DOHH2 (cell line): ENCODE data around the gene CARM1.

Source experiments
- H3F3A ChIP-seq: fragments of 200-600 bp; sonication (generic), shearing (Covaris generic); 2 replicates; pipeline ENCODE4 v1.6.0; 2016; ENCODE audit warnings: antibody characterized with exemption, mild to moderate bottlenecking; ENCODE audit not compliant: control insufficient read depth, insufficient read depth
- H3K27ac ChIP-seq: fragments of 200-600 bp; sonication (generic); 2 replicates; pipeline ENCODE4 v1.5.1; 2014; ENCODE audit warnings: low read depth, mild to moderate bottlenecking, low read length, moderate library complexity
- H3K27me3 ChIP-seq: fragments of 200-600 bp; sonication (generic); 2 replicates; pipeline ENCODE4 v1.6.1; 2014; ENCODE audit warnings: mild to moderate bottlenecking, low read length, mixed read lengths; ENCODE audit not compliant: control insufficient read depth
- H3K36me3 ChIP-seq: fragments of 200-600 bp; sonication (generic); 2 replicates; pipeline ENCODE4 v1.6.1; 2014; ENCODE audit warnings: mild to moderate bottlenecking, low read length, moderate library complexity, mixed read lengths; ENCODE audit not compliant: control insufficient read depth
- H3K4me1 ChIP-seq: fragments of 200-600 bp; sonication (generic); 2 replicates; pipeline ENCODE4 v1.6.1; 2014; ENCODE audit warnings: mild to moderate bottlenecking, low read length, mixed read lengths; ENCODE audit not compliant: control insufficient read depth
- H3K4me2 ChIP-seq: fragments of 200-600 bp; sonication (generic); 2 replicates; pipeline ENCODE4 v1.6.0; 2014; ENCODE audit warnings: mild to moderate bottlenecking, low read length, moderate library complexity
- H3K4me3 ChIP-seq: fragments of 200-600 bp; sonication (generic); 2 replicates; pipeline ENCODE4 v1.5.1; 2014; ENCODE audit warnings: mild to moderate bottlenecking, low read length, mixed read lengths
- H3K79me2 ChIP-seq: fragments of 200-600 bp; sonication (generic); 2 replicates; pipeline ENCODE4 v1.6.1; 2014; ENCODE audit warnings: mild to moderate bottlenecking, low read length, mixed read lengths; ENCODE audit not compliant: control insufficient read depth
- H3K9me2 ChIP-seq: fragments of 200-600 bp; sonication (generic); replicated peaks from 2 replicates; pipeline ENCODE4 v1.6.1; 2014; ENCODE audit warnings: mild to moderate bottlenecking, low read length, mixed read lengths; ENCODE audit not compliant: control insufficient read depth
- H3K9me3 ChIP-seq: fragments of 200-600 bp; sonication (generic); 2 replicates; pipeline ENCODE4 v1.6.1; 2014; ENCODE audit warnings: antibody characterized with exemption, low read length, mixed read lengths; ENCODE audit not compliant: control insufficient read depth, insufficient read depth
- H4K20me1 ChIP-seq: fragments of 200-600 bp; sonication (generic); 2 replicates; pipeline ENCODE4 v1.6.0; 2014; ENCODE audit warnings: low read depth, mild to moderate bottlenecking, antibody characterized with exemption, low read length, moderate library complexity; ENCODE audit not compliant: control insufficient read depth, insufficient read depth
- CTCF ChIP-seq: fragments of 200-600 bp; sonication (generic); IDR thresholded peaks from one replicate; pipeline ENCODE4 v1.5.1; 2014; ENCODE audit warnings: antibody characterized with exemption, mild to moderate bottlenecking, low read depth, low read length; ENCODE audit not compliant: poor library complexity, severe bottlenecking
- EZH2phosphoT487 ChIP-seq: fragments of 200-600 bp; sonication (generic); IDR thresholded peaks from 2 replicates; pipeline ENCODE4 v1.6.1; 2017; ENCODE audit warnings: borderline replicate concordance, mild to moderate bottlenecking, antibody characterized with exemption, low read length, moderate library complexity, mixed read lengths

The CARM1 gene

GRCh38 chr19:10911579-10912363 lies 40.4 kb downstream of the CARM1 start:
- Histone ChIP-seq H3K27ac (no peak overlapping the region), H4K20me1 (peaks cover 4% of the 10 kb centered on the region; the same call in 1 of the 2 replicates), H3K79me2 (no peaks in the 10 kb centered on the region), H3K36me3 (peaks cover 61% of the 10 kb centered on the region), H3F3A (no peaks in the 10 kb centered on the region), H3K4me2 (no peak overlapping the region), H3K4me1 (no peaks in the 10 kb centered on the region), H3K27me3 (no peaks in the 10 kb centered on the region), H3K9me2 (no peaks in the 10 kb centered on the region), H3K4me3 (no peak overlapping the region), H3K9me3 (no peaks in the 10 kb centered on the region)
- no peak for TF ChIP-seq EZH2phosphoT487
- no peak for TF ChIP-seq CTCF

GRCh38 chr19:10912619-10913018 lies 41.3 kb downstream of the CARM1 start:
- Histone ChIP-seq H3K36me3 (peaks cover 57% of the 10 kb centered on the region), H4K20me1 (peaks cover 4% of the 10 kb centered on the region; the same call in 1 of the 2 replicates), H3K9me2 (no peaks in the 10 kb centered on the region), H3K79me2 (no peaks in the 10 kb centered on the region), H3K4me3 (no peak overlapping the region), H3F3A (no peaks in the 10 kb centered on the region; the same call in 1 of the 2 replicates), H3K4me1 (no peaks in the 10 kb centered on the region), H3K9me3 (no peaks in the 10 kb centered on the region), H3K4me2 (no peak overlapping the region), H3K27me3 (no peaks in the 10 kb centered on the region), H3K27ac (no peak overlapping the region)
- no peak for TF ChIP-seq EZH2phosphoT487
- no peak for TF ChIP-seq CTCF

GRCh38 chr19:10913716-10914340 lies 42.5 kb downstream of the CARM1 start:
- H3F3A ChIP-seq = no peaks in the 10 kb centered on the region; the same call in 1 of the 2 replicates
- TF ChIP-seq CTCF (no peak), EZH2phosphoT487 (no peak)
- H3K9me2 ChIP-seq = no peaks in the 10 kb centered on the region
- no peaks in the 10 kb centered on the region for H3K27me3 ChIP-seq
- no peak overlapping the region for H3K4me3 ChIP-seq
- H3K36me3 ChIP-seq = peaks cover 56% of the 10 kb centered on the region
- no peaks in the 10 kb centered on the region for H4K20me1 ChIP-seq
- no peaks in the 10 kb centered on the region for H3K4me1 ChIP-seq
- H3K27ac ChIP-seq = no peak overlapping the region
- no peaks in the 10 kb centered on the region for H3K9me3 ChIP-seq
- no peaks in the 10 kb centered on the region for H3K79me2 ChIP-seq
- no peak overlapping the region for H3K4me2 ChIP-seq
